GM21717 (cell line): Measurements from ENCODE around the gene GRK7.
"Not testable (repeated sequence)": the region's sequence is repeated elsewhere in the genome, so short reads cannot be mapped to it uniquely, and the experiment has no call there.

Experiments
- ATAC-seq: cut with Tn5 transposase; IDR thresholded peaks from one replicate; pipeline ENCODE4 v1.9.1; 2021; ENCODE audit warnings: mild to moderate bottlenecking, moderate library complexity; ENCODE audit not compliant: unreplicated experiment

The GRK7 gene

DNA sequence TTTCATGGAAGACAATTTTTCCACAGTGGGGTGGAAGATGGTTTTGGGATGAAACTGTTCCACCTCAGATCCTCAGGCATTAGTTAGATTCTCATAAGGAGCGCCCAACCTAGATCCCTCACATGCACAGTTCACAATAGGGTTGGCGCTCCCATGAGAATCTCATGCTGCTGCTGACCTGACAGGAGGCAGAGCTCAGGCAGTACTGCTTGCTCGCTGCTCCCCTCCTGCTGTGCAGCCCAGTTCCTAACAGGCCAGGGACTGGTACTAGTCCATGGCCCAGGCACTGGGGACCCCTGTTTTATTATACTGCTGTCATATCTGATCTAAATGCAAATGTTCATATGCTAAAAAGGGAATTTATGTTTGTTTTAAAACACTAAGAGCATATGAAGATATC is 9.8 kb upstream of the GRK7 start:
- ATAC-seq = no peak

DNA sequence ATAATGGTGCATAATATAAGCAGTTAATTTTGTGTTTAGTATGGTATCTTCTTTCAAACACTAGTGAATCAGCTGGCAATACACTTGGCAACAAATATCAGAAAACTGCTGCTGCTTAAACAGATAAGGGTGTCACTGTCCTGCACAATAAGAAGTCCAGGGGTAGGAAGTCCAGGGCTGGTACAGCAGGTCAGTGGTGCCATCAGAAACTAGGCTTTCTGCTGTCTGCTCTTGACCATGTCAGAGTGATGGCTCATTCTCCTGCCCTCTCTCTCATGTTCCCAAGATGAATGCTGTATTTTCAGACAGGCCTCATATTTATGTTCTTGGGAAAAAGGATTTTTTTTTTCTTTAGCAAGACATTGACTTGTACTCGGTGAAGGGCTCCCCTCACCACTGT is 9.2 kb upstream of the GRK7 start:
- no peak for ATAC-seq

DNA sequence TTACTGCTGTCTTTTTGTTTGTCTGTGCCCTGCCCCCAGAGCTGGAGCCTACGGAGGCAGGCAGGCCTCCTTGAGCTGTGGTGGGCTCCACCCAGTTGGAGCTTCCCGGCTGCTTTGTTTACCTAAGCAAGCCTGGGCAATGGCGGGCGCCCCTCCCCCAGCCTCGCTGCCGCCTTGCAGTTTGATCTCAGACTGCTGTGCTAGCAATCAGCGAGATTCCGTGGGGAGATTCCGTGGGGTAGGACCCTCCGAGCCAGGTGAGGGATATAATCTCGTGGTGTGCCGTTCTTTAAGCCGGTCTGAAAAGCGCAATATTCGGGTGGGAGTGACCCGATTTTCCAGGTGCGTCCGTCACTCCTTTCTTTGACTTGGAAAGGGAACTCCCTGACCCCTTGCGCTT is 656 bp upstream of the GRK7 start:
- not testable (repeated sequence) for ATAC-seq

DNA sequence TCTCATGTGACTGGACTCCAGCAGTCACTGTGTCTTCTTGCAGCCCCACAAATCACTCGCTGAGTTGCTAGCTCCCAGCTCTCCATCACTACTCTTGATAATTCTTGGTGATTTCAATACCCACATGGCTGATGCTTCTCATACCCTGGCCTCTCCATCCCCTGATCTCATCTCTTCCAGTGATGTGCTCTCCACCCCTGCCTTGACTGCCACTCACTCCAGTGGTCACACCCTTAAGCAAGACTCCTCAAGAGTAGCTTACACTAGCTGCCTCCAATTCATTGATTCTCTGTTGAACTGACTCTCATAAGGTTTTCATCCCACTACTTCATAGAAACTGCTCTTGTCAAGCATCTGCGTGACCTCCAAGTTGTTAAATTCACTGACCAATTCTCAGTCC is 837 bp downstream of the GRK7 start:
- no peak for ATAC-seq

DNA sequence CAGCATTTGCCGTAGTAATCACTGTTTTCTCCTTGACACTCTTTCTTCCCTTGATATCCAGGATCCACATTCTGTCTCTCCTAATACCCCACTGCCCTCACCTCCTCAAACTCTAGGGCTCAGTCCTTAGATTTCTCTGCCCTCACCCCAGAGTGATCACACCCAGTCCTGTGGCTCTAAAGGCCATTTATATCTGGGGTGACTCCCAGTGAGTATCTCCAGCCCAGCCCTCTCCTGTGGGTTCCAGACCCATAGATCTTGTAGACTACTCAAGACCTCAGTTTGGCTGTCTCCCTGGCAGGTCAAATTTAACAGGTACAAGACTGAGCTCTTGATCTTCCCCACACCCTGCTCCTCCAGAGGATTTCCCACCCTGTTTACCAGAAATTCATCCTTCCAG is 1.3 kb downstream of the GRK7 start:
- no peak for ATAC-seq

DNA sequence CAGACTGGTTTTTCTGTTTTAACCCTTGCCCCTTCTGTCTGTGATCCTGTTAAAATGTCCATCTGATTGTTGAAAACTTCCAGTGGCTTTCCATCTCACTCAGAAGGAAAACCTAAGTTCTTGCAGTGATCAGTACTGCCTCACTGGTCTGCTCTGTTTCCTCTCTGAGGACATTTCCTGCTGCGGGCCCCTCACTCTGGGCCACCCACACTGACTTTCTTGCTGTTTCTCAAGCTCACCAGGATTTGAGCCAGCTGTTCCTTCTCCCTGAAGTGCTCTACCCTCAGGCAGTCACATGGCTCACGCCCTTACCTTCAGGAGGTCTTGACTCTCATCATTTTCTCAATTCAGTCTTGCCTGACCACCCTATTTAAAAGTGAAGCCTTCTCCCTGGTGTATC is 1.8 kb downstream of the GRK7 start:
- ATAC-seq = no peak

DNA sequence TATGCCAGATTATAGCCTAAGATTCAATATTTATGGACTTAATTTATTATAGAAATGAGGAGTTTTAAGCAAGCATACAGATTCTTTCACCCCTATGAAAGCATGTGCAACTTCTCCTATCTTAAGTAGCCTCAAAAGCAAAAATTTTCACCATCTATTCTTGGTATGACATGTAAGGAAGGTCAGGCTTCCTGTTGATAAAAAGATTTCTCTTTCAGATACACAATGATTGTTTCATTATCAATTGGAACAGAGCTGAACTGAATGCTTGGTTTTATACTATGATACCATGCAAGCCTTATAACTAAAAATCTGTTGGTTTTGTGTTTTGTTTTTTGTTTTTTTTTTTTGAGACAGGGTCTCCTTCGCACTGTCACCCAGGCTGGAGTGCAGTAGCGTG is 3.9 kb downstream of the GRK7 start:
- ATAC-seq = no peak

- no peak for ATAC-seq
Measured at GRCh38 chr3:141769221-141769894, 6.2 kb downstream of the GRK7 start.

DNA sequence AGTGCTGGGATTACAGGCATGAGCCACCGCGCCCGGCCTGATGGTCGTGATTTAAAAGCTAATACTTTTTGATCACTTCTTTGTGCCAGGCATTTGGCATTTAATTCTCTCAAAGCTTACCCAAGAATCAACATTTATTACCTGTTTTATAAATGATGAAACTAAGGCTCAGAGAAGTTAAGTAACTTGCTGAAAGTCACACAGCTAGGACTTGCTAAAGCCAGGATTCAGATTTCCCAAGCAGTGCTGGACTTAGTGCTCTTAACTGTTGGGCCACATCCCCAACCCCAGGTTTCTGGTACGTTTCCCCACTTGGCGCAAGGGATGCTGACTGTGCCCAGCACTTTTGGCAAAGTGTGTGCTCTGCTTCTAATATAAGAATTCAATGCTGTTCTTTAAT is 10.5 kb downstream of the GRK7 start:
- no peak for ATAC-seq

DNA sequence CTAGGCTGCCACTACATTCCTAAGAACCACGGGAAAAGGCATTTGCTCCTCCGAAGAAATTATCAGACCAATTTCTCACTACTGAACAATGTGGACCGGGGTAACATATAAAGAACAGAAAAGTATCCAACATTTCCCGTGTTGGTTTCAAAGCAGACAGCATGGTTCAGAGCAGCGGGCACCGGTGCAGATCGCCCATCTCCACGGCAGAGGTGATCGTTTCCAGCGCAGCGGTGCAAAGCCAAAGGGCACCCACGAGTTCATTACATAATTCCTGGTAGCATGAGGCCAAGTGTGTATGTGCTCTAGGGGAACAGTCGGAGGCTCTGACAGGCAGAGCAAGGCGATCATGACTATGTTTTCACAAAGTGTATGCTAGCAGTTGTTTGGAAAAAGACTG is 13.2 kb downstream of the GRK7 start:
- ATAC-seq = no peak

DNA sequence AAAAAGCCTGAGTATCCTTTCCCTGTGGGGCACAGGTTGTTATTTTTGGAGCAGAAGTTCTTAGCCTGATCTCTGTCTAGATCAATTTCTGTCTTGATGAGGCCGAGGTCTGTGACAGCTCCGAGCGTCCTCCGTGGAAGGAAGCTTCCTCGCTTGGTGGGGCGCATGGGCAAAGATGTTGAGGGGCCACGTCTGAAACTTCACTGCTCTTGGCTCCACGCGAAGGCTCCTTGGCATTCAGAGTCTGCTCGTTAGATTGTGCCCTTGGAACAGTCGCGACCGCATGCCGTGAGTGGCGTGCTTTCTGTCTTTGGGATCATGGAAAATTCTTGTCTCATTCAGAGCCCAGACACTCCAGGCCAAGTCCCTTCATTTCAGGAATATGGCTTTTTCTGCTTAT is 13.7 kb downstream of the GRK7 start:
- ATAC-seq = no peak

- no peak for ATAC-seq
Measured at GRCh38 chr3:141777957-141778813, 15.0 kb downstream of the GRK7 start.

DNA sequence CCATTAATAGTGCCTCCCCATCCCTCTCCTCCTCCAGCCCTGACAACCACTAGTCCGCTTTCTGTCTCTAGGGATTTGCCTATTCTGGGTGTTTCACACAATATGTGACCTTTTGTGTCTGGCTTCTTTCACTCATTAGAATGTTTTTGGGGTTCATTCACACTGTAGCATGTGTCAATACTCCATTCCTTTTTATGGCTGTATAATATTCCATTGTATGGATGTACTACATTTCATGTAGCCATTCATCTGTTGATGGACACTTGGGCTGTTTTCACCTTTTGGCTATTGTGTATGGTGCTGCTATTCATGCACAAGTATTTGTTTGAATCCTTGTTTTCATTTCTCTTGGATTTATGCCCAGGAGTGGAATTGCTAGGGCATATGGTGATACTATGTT is 16.5 kb downstream of the GRK7 start:
- no peak for ATAC-seq

DNA sequence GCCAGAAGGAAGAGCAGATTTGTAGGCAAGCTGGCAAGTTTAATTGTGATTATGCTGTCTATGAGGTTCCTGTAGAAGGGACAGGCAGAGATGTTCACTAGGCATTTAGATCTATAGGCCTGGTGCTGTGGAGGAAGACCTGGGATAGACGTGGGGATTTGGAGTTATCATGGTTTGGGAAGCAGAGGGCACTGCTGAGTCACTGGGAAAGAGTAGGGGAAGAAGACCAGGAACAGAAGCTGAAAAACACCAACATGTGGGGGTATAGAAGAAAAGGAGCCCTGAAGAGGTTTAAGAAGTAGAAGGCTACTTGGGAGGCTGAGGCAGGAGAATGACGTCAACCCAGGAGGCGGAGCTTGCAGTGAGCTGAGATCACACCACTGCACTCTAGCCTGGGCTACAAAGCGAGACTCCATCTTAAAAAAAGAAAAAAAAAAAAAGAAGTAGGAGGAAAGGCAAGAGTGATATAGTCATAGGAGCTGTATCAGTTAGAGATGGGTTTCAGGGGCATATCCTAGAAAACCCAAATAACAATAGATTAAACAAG is 19.3 kb downstream of the GRK7 start:
- no peak for ATAC-seq

DNA sequence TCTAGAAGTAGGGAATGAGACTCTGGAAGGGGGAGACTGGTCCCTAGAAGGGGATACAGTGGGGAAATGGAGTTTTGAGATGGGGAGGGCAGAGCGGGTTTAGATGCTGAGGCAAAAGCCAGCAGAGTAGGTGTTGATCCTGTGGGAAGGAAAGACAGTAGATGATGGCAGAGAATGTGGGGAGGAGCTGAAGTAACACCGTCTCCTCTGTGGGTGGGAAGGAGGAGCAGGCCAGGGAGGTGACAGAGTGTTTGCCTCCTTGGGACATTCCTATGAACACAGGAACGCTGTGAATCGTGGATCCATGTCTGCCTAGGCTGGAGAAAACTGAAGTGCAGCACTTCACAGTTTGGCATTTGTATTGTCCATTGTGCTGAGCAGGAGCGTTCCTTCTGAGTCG is 20.4 kb downstream of the GRK7 start:
- no peak for ATAC-seq

- ATAC-seq = no peak
Measured at GRCh38 chr3:141784096-141784495, 20.9 kb downstream of the GRK7 start.

GRCh38 chr3:141784531-141784930 is 21.3 kb downstream of the GRK7 start:
- no peak for ATAC-seq

DNA sequence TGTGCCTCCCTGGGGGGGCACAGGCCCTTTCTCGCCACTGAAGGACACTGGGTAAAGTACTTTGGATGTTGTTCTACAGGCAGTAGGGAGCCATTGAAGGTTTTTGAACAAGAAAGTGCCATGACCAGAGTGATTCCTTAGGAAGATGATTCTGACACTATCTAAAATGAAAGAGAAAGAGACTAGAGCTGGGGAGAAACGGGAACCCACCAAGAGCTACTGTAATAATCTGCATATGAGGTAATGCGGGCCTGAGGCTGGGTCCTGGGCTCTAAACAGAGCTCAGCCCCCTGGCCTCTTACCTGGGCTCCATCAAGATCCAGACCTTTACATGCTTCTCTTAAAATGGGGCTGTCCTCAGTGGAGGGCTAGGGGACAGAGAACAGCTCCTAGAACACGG is 24.9 kb downstream of the GRK7 start:
- no peak for ATAC-seq

DNA sequence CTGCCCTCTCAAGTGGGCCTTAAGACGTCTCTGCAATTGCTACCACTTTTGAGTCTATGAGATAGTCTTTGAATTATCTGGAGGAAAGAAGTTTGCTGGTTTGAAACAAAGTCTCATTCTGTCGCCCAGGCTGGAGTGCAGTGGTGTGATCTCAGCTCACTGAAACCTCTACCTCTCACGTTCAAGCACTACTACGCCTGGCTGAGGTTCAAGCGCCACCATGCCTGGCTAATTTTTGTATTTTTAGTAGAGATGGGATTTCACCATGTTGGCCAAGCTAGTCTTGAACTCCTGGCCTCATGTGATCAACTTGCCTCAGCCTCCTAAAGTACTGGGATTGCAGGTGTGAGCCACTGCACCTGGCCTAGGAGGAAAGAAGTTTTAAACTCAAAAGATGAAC is 25.5 kb downstream of the GRK7 start:
- not testable (repeated sequence) for ATAC-seq

DNA sequence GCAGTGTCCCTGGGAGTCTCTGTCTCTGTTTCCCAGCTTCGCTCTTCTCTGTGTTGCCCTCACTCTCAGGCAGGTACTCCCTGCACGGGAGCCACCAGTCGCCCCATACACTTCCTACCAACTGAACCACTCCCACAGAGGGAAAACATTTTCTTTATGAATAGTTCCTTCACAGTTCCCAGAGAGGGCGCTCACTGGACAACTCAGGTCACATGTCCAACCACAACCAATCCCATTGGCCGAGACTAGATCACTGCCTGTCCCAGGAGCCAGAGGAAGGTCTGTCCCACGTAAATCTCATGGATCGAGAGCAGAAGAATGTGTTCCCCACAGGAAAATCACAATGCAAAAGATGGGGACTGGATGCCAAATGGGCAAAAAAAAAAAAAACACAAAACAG is 26.1 kb downstream of the GRK7 start:
- ATAC-seq = no peak

DNA sequence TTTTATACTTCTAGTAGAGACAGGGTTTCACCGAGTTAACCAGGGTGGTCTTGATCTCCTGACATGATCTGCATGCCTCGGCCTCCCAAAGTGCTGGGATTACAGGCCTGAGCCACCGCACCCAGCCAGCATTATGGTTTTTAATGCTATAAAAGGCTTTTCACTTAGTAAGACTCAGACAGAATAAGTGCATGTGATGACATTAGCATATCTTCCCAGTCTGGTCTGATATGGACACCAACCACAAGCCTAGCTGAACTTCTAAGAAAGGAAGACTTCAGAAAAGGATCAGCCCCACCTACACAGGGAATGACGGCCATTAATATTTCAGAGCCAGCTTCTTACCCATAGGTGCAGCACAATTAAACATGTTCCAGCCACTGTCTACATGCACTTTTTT is 27.0 kb downstream of the GRK7 start:
- ATAC-seq = no peak

DNA sequence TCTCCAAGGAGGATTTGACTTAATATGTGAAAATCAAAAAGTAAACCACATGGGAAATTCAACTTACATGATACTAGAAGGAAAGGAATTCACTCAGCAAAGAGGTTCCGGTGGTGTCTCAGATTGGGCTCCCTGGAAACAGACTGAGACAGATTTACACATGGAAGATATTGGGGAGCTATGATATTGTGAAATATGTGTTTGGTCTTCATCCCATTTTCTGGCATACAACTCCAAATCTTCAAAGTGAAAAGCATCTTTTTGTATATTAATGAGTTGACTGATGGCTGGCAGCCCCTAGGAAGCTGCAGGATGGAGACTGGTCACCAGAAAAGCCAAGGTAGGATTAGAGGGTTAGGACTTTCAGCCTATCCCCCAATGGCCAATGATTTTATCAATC is 29.3 kb downstream of the GRK7 start:
- ATAC-seq = no peak
